ENCODE results near the gene TNFRSF21.

TNFRSF21 gene

GRCh38 chr6:47252633-47253032 lies 57.1 kb downstream of the TNFRSF21 start:
- DNase-seq (ENCODE audit: low read depth), result no peak
- no peak for TF ChIP-seq CTCF (IDR thresholded peaks at IDR 0.05; ENCODE audit: control insufficient read depth, insufficient read depth, low read depth, low read length, missing control alignments)
- H3K4me3 ChIP-seq (ENCODE audit: control insufficient read depth, low read depth, low read length), result no peak overlapping the region

GRCh38 chr6:47251396-47251795 lies 58.3 kb downstream of the TNFRSF21 start:
- DNase-seq (ENCODE audit: low read depth), result no peak
- TF ChIP-seq CTCF (IDR thresholded peaks at IDR 0.05; ENCODE audit: control insufficient read depth, insufficient read depth, low read depth, low read length, missing control alignments), result no peak
- no peak overlapping the region for H3K4me3 ChIP-seq (ENCODE audit: control insufficient read depth, low read depth, low read length)

GRCh38 chr6:47250302-47250701 lies 59.4 kb downstream of the TNFRSF21 start:
- no peak for DNase-seq (ENCODE audit: low read depth)
- no peak for TF ChIP-seq CTCF (IDR thresholded peaks at IDR 0.05; ENCODE audit: control insufficient read depth, insufficient read depth, low read depth, low read length, missing control alignments)
- no peak overlapping the region for H3K4me3 ChIP-seq (ENCODE audit: control insufficient read depth, low read depth, low read length)

- no peak for DNase-seq (ENCODE audit: low read depth)
- TF ChIP-seq CTCF (IDR thresholded peaks at IDR 0.05; ENCODE audit: control insufficient read depth, insufficient read depth, low read depth, low read length, missing control alignments), result no peak
- no peak overlapping the region for H3K4me3 ChIP-seq (ENCODE audit: control insufficient read depth, low read depth, low read length)
These were observed 61.3 kb downstream of the TNFRSF21 start for GRCh38 chr6:47248446-47248845.

- DNase-seq (ENCODE audit: low read depth), result no peak
- H3K4me3 ChIP-seq (ENCODE audit: control insufficient read depth, low read depth, low read length), result no peak overlapping the region
- TF ChIP-seq CTCF (IDR thresholded peaks at IDR 0.05; ENCODE audit: control insufficient read depth, insufficient read depth, low read depth, low read length, missing control alignments), result no peak
These were observed 62.4 kb downstream of the TNFRSF21 start for GRCh38 chr6:47247227-47247797.

- TF ChIP-seq CTCF (IDR thresholded peaks at IDR 0.05; ENCODE audit: control insufficient read depth, insufficient read depth, low read depth, low read length, missing control alignments), result no peak
- H3K4me3 ChIP-seq (ENCODE audit: control insufficient read depth, low read depth, low read length), result no peak overlapping the region
- DNase-seq (ENCODE audit: low read depth), result no peak
These were observed 63.2 kb downstream of the TNFRSF21 start for GRCh38 chr6:47246551-47246950.

All from AG09309 (cell line).